ENCODE data around the gene LCAT.

LCAT gene

DNA sequence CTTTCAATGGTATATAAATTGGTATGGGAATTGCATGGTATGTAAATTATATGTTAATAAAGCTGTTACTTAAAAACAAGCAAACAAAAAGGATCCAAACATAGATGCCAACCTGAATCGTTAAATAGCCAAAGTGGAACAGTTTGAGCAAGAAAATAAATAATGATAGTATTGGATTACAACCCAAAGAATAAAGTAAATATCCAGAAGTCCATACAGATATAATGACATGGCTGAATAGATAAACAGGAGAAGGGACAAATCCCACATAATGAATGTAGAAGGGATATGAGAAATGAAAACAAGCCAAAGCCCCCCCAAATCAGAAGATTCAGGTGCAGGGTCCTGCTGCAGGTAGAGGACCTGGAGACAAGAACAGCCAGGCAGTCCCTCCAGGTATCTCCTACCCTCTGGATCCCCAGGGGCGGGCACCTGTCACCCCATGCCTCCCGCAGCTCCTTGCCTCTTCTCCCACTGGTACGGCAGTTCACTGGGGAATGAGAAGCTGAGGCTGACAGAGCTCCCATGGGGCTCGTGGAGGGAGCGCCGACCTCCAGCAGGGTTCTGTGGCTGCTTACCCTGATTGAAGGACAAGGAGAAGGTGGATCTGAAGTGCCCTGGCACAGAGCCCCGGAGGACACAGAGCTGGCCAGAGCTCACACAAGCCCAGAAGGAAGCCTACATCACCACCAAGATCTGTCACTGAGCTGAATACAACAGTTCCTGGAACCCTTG lies 9.9 kb upstream of the LCAT start:
- H2AFZ ChIP-seq (ENCODE audit: low read depth, low read length), result no peak overlapping the region
- no peaks in the 10 kb centered on the region for H3K4me1 ChIP-seq (ENCODE audit: low read length)
- H3K27ac ChIP-seq (ENCODE audit: low read length), result no peak overlapping the region
- TF ChIP-seq EZH2phosphoT487 (IDR thresholded peaks at IDR 0.05; ENCODE audit: low read depth), result no peak
- TF ChIP-seq, protein P1, sequence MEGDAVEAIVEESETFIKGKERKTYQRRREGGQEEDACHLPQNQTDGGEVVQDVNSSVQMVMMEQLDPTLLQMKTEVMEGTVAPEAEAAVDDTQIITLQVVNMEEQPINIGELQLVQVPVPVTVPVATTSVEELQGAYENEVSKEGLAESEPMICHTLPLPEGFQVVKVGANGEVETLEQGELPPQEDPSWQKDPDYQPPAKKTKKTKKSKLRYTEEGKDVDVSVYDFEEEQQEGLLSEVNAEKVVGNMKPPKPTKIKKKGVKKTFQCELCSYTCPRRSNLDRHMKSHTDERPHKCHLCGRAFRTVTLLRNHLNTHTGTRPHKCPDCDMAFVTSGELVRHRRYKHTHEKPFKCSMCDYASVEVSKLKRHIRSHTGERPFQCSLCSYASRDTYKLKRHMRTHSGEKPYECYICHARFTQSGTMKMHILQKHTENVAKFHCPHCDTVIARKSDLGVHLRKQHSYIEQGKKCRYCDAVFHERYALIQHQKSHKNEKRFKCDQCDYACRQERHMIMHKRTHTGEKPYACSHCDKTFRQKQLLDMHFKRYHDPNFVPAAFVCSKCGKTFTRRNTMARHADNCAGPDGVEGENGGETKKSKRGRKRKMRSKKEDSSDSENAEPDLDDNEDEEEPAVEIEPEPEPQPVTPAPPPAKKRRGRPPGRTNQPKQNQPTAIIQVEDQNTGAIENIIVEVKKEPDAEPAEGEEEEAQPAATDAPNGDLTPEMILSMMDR (IDR thresholded peaks at IDR 0.05; ENCODE audit: low read depth, low read length), result no peak
- H3K4me2 ChIP-seq (ENCODE audit: low read length), result no peak overlapping the region
- no peaks in the 10 kb centered on the region for H3K9me3 ChIP-seq (ENCODE audit: insufficient read depth, low read length)
- H3K27me3 ChIP-seq (ENCODE audit: low read depth, low read length), result no peaks in the 10 kb centered on the region
- no peak overlapping the region for H3K4me3 ChIP-seq (ENCODE audit: low read length)
- H3K36me3 ChIP-seq (replicated peaks; ENCODE audit: low read depth, low read length), result peaks cover 12% of the 10 kb centered on the region
- H3K79me2 ChIP-seq (ENCODE audit: low read length), result no peaks in the 10 kb centered on the region
- H4K20me1 ChIP-seq (ENCODE audit: insufficient read depth, low read length), result no peaks in the 10 kb centered on the region
- H3K9ac ChIP-seq (ENCODE audit: low read length), result no peak overlapping the region

DNA sequence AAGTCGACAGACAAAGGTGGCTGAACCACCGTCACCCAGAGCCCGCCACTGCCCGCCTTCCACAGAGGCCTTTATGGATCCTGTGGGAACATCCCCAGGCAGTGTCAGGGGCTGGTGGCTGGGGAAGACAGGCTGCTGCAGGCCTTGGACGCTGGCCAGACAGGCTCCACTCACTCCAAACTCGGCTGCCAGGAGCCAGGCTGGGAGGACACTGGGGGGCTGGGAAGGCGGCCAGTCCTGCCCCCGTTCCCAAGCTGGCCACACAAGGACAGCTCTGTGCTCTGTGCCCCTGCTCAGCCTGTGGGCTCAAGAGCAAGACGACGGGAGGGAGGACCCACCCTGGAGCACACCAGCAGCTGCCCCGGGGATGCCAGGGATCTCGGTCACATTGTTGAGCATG lies 7.6 kb upstream of the LCAT start:
- Histone ChIP-seq H3K27me3 (ENCODE audit: low read depth, low read length) (no peaks in the 10 kb centered on the region), H2AFZ (ENCODE audit: low read depth, low read length) (no peak overlapping the region), H3K9me3 (ENCODE audit: insufficient read depth, low read length) (no peaks in the 10 kb centered on the region), H3K79me2 (ENCODE audit: low read length) (no peaks in the 10 kb centered on the region), H3K4me3 (ENCODE audit: low read length) (no peak overlapping the region), H3K4me2 (ENCODE audit: low read length) (no peak overlapping the region), H3K36me3 (replicated peaks; ENCODE audit: low read depth, low read length) (peaks cover 20% of the 10 kb centered on the region), H3K9ac (ENCODE audit: low read length) (no peak overlapping the region), H3K4me1 (ENCODE audit: low read length) (no peaks in the 10 kb centered on the region), H3K27ac (ENCODE audit: low read length) (no peak overlapping the region), H4K20me1 (ENCODE audit: insufficient read depth, low read length) (no peaks in the 10 kb centered on the region)
- TF ChIP-seq EZH2phosphoT487 (IDR thresholded peaks at IDR 0.05; ENCODE audit: low read depth), result no peak
- TF ChIP-seq, protein P1 (IDR thresholded peaks at IDR 0.05; ENCODE audit: low read depth, low read length), result no peak

- peaks cover 28% of the 10 kb centered on the region for H3K36me3 ChIP-seq (replicated peaks; ENCODE audit: low read depth, low read length)
- H3K4me2 ChIP-seq (ENCODE audit: low read length), result no peak overlapping the region
- H3K4me1 ChIP-seq (ENCODE audit: low read length), result no peaks in the 10 kb centered on the region
- TF ChIP-seq, protein P1 (IDR thresholded peaks at IDR 0.05; ENCODE audit: low read depth, low read length), result no peak
- no peaks in the 10 kb centered on the region for H3K9me3 ChIP-seq (ENCODE audit: insufficient read depth, low read length)
- H3K4me3 ChIP-seq (ENCODE audit: low read length), result no peak overlapping the region
- no peak overlapping the region for H2AFZ ChIP-seq (ENCODE audit: low read depth, low read length)
- H3K27ac ChIP-seq (ENCODE audit: low read length), result no peak overlapping the region
- H3K79me2 ChIP-seq (ENCODE audit: low read length), result no peaks in the 10 kb centered on the region
- no peaks in the 10 kb centered on the region for H3K27me3 ChIP-seq (ENCODE audit: low read depth, low read length)
- H3K9ac ChIP-seq (ENCODE audit: low read length), result no peak overlapping the region
- H4K20me1 ChIP-seq (ENCODE audit: insufficient read depth, low read length), result no peaks in the 10 kb centered on the region
These were observed 6.5 kb upstream of the LCAT start for GRCh38 chr16:67950335-67950843.

GRCh38 chr16:67949645-67950044 lies 5.7 kb upstream of the LCAT start:
- Histone ChIP-seq H3K27me3 (ENCODE audit: low read depth, low read length) (no peaks in the 10 kb centered on the region), H3K9me3 (ENCODE audit: insufficient read depth, low read length) (no peaks in the 10 kb centered on the region), H3K4me2 (ENCODE audit: low read length) (no peak overlapping the region), H4K20me1 (ENCODE audit: insufficient read depth, low read length) (no peaks in the 10 kb centered on the region), H3K4me1 (ENCODE audit: low read length) (no peaks in the 10 kb centered on the region), H3K9ac (ENCODE audit: low read length) (no peak overlapping the region), H3K4me3 (ENCODE audit: low read length) (no peak overlapping the region), H3K36me3 (replicated peaks; ENCODE audit: low read depth, low read length) (peaks cover 26% of the 10 kb centered on the region), H3K79me2 (ENCODE audit: low read length) (no peaks in the 10 kb centered on the region), H2AFZ (ENCODE audit: low read depth, low read length) (no peak overlapping the region), H3K27ac (ENCODE audit: low read length) (no peak overlapping the region)
- TF ChIP-seq, protein P1 (IDR thresholded peaks at IDR 0.05; ENCODE audit: low read depth, low read length), result no peak
- no peak for TF ChIP-seq EZH2phosphoT487 (IDR thresholded peaks at IDR 0.05; ENCODE audit: low read depth)
